ENCODE data around the gene KRTAP29-1.
"Not testable (repeated sequence)": the region's sequence is repeated elsewhere in the genome, so short reads cannot be mapped to it uniquely, and the experiment has no call there.

Gene KRTAP29-1

GRCh38 chr17:41256291-41256685, 46.4 kb downstream of the KRTAP29-1 start:
- Histone ChIP-seq H3K4me3 (ENCODE audit: low read length) (no peak overlapping the region), H3K4me1 (ENCODE audit: insufficient read depth, low read length) (no peaks in the 10 kb centered on the region), H3K36me3 (ENCODE audit: insufficient read depth, low read length) (no peaks in the 10 kb centered on the region), H3K9ac (ENCODE audit: low read depth, low read length) (no peak overlapping the region), H3K27me3 (ENCODE audit: insufficient read depth, low read length) (peaks cover 12% of the 10 kb centered on the region), H3K27ac (ENCODE audit: low read depth, low read length) (no peak overlapping the region), H3K9me3 (ENCODE audit: insufficient read depth, low read depth, low read length) (no peaks in the 10 kb centered on the region)
- no CpG with 5 or more reads among the region's 1 CpG for WGBS

DNA sequence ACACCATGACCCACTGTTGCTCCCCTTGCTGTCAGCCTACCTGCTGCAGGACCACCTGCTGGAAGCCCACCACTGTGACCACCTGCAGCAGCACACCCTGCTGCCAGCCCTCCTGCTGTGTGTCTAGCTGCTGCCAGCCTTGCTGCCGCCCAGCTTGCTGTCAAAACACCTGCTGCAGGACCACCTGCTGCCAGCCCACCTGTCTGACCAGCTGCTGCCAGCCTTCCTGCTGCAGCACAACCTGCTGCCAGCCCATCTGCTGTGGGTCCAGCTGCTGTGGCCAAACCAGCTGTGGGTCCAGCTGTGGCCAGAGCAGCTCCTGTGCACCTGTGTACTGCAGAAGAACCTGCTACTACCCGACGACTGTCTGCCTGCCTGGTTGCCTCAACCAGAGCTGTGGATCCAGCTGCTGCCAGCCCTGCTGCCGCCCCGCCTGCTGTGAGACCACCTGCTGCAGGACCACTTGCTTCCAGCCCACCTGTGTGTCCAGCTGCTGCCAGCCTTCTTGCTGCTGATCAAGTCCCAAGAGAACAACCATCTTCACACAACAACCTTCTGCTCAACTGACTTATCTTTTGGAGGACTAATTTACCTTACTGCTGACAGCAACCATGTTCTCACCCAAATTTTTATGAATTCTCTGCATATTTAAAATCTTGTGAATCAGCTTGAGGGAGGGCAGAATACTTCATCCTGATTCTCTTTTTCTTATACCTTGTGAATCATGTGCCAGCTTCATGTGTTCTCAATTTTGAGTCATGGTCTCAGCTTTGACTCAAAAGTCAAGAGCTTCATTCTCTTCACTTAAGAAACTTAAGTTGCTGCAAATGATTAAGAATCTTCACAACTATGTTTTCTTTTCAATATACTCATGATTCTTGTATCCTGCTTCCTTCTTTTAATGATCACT, 47.0 kb downstream of the KRTAP29-1 start, which contains the start of gene KRTAP9-9:
Gene KRTAP9-9 (plus strand): TSS at position 4 of the 910 bp plus-strand sequence.
- not testable (repeated sequence) for H3K4me3 ChIP-seq (ENCODE audit: low read length); H3K9ac ChIP-seq (ENCODE audit: low read depth, low read length); H3K4me1 ChIP-seq (ENCODE audit: insufficient read depth, low read length); H3K27ac ChIP-seq (ENCODE audit: low read depth, low read length); H3K9me3 ChIP-seq (ENCODE audit: insufficient read depth, low read depth, low read length); H3K36me3 ChIP-seq (ENCODE audit: insufficient read depth, low read length)
- H3K27me3 ChIP-seq (ENCODE audit: insufficient read depth, low read length) = peaks cover 15% of the 10 kb centered on the region
- WGBS = 78% methylated on average over 5 of the region's 5 CpGs

- Histone ChIP-seq H3K4me1 (ENCODE audit: insufficient read depth, low read length) (no peaks in the 10 kb centered on the region), H3K4me3 (ENCODE audit: low read length) (no peak overlapping the region), H3K27me3 (ENCODE audit: insufficient read depth, low read length) (peaks cover 15% of the 10 kb centered on the region), H3K9me3 (ENCODE audit: insufficient read depth, low read depth, low read length) (no peaks in the 10 kb centered on the region), H3K27ac (ENCODE audit: low read depth, low read length) (no peak overlapping the region), H3K36me3 (ENCODE audit: insufficient read depth, low read length) (no peaks in the 10 kb centered on the region), H3K9ac (ENCODE audit: low read depth, low read length) (no peak overlapping the region)
- 50% methylated on average over 1 of the region's 1 CpG for WGBS
Measured at GRCh38 chr17:41254861-41255260, 47.8 kb downstream of the KRTAP29-1 start.

Measured in HUES64 (cell line).